Panc1 (cell line): ENCODE measurements around the gene WNK3. TPM values are rescaled to one million over a fixed set of nuclear protein-coding genes. Genes with fewer than 3 reads are reported as not detected.

Source experiments
- ATAC-seq: fragments of 200-7000 bp; cut with Tn5 transposase; 2 replicates; pipeline ENCODE4 v1.9.1; 2020; ENCODE audit warnings: mild to moderate bottlenecking, moderate library complexity
- BruUV-seq: library from RNA; stranded (reverse); fragments of 400-500 nt; replicated peaks from 2 replicates; lab custom pipeline; 2021; lab: Mats Ljungman, UMichigan
- CTCF ChIA-PET: fragments of 300-600 bp; sonication (Branson Sonifier 250); formaldehyde crosslinking; loops from one replicate; lab custom pipeline; 2022; ENCODE audit warnings: antibody characterized with exemption; lab: Charles Lee
- POLR2A ChIA-PET: fragments of 300-600 bp; sonication (Branson Sonifier 250); formaldehyde crosslinking; loops from one replicate; lab custom pipeline; 2022; ENCODE audit warnings: antibody characterized with exemption; lab: Charles Lee
- DNase-seq: peaks from one replicate; pipeline ENCODE4 v3.0.0-alpha.2; 2010; ENCODE audit warnings: low read depth, low spot score
- H3K27ac ChIP-seq: 2 replicates; pipeline ENCODE4 v1.5.1; 2011; ENCODE audit warnings: mild to moderate bottlenecking, low read length, inconsistent platforms
- H3K27me3 ChIP-seq: fragments of 200-500 bp; sonication (Bioruptor generic); 2 replicates; pipeline ENCODE4 v1.6.0; 2014; ENCODE audit warnings: low read length, inconsistent platforms; ENCODE audit not compliant: control insufficient read depth, insufficient read depth
- H3K36me3 ChIP-seq: fragments of 200-500 bp; sonication (Bioruptor generic); 2 replicates; pipeline ENCODE4 v1.5.1; 2014; ENCODE audit warnings: inconsistent platforms, mild to moderate bottlenecking, low read length, moderate library complexity; ENCODE audit not compliant: control insufficient read depth, insufficient read depth
- H3K4me1 ChIP-seq: 2 replicates; pipeline ENCODE4 v1.5.1; 2011; ENCODE audit warnings: inconsistent platforms, mild to moderate bottlenecking, low read length, moderate library complexity; ENCODE audit not compliant: control insufficient read depth, insufficient read depth
- H3K4me3 ChIP-seq, 2 experiments: 2 replicates each; pipeline ENCODE4 v1.5.1; 2011 to 2012; ENCODE audit warnings: low read depth in 2 of 2, low read length in 2 of 2, mild to moderate bottlenecking in 2 of 2, inconsistent platforms in 1 of 2, moderate library complexity in 1 of 2
- H3K9me3 ChIP-seq: fragments of 200-500 bp; sonication (Bioruptor generic); 2 replicates; pipeline ENCODE4 v1.5.1; 2014; ENCODE audit warnings: low read depth, mild to moderate bottlenecking, inconsistent platforms, low read length, moderate library complexity; ENCODE audit not compliant: control insufficient read depth, insufficient read depth
- CTCF ChIP-seq: fragments of 450-650 bp; IDR thresholded peaks from 2 replicates; pipeline ENCODE4 v1.5.1; 2017; ENCODE audit warnings: mild to moderate bottlenecking
- POLR2AphosphoS5 ChIP-seq: IDR thresholded peaks from 2 replicates; pipeline ENCODE4 v1.6.1; 2012; ENCODE audit warnings: mild to moderate bottlenecking, low read depth, low read length, moderate library complexity
- REST ChIP-seq, 2 experiments: IDR thresholded peaks; 2 replicates each; pipeline ENCODE4 v1.6.1; 2011 to 2012; ENCODE audit warnings: low read depth in 2 of 2, control low read depth in 1 of 2, low read length in 1 of 2, mild to moderate bottlenecking in 1 of 2, moderate library complexity in 1 of 2; ENCODE audit not compliant: insufficient read depth in 1 of 2
- SIN3A ChIP-seq: IDR thresholded peaks from 2 replicates; pipeline ENCODE4 v1.6.1; 2012; ENCODE audit warnings: low read depth, mild to moderate bottlenecking, low read length, moderate library complexity, borderline replicate concordance; ENCODE audit not compliant: insufficient read depth
- TCF7L2 ChIP-seq: IDR thresholded peaks from 2 replicates; pipeline ENCODE4 v1.6.1; 2011; ENCODE audit warnings: mild to moderate bottlenecking, low read depth, low read length, inconsistent platforms
- in situ Hi-C: cut with HindIII; loops from 2 replicates; pipeline ENCODE4 v1.10.0; 2016; ENCODE audit warnings: low sequenced_read_pairs, low pct_unique_long_range_greater_than_20kb
- intact Hi-C: fragments of 100-400 bp; cut with micrococcal nuclease; formaldehyde crosslinking; loops from one replicate; pipeline ENCODE4 v1.10.0; 2022; ENCODE audit not compliant: unreplicated experiment
- total RNA-seq: library from RNA; stranded (reverse); gene quantifications from one replicate; pipeline ENCODE4 v1.2.1, GENCODE V29; 2021; ENCODE audit not compliant: unreplicated experiment

The WNK3 gene
- total RNA-seq, 1 experiment from 2014 or later = not detected

- ATAC-seq (no peak), DNase-seq (no peak)
- TF ChIP-seq TCF7L2 = no peak
- TF ChIP-seq REST (IDR thresholded peaks at IDR 0.05; ENCODE audit: insufficient read depth in 1 of 2, low read depth in 2 of 2, low read length in 1 of 2) = no peak
- no peak for TF ChIP-seq POLR2AphosphoS5
- TF ChIP-seq CTCF = no peak
- TF ChIP-seq SIN3A = no peak
- Histone ChIP-seq H3K27ac (no peak overlapping the region), H3K36me3 (no peaks in the 10 kb centered on the region), H3K9me3 (no peaks in the 10 kb centered on the region), H3K27me3 (no peaks in the 10 kb centered on the region), H3K4me1 (no peaks in the 10 kb centered on the region), H3K4me3 (no peak overlapping the region)
- POLR2A ChIA-PET = interaction anchor here (0.6 kb wide), 1 partner anchor 73 kb away, joined by 5 read pairs; no protein-coding TSS in a partner anchor
- no TSS peak for BruUV-seq
- CTCF ChIA-PET = no interaction called here
- in situ Hi-C loops = no loop called here
- intact Hi-C loops = no loop called here
Measured at GRCh38 chrX:54301516-54301915, 56.3 kb downstream of the WNK3 start.

GRCh38 chrX:54294306-54294705, 63.5 kb downstream of the WNK3 start:
- Histone ChIP-seq H3K27me3 (peaks cover 23% of the 10 kb centered on the region), H3K27ac (no peak overlapping the region), H3K4me3 (no peak overlapping the region), H3K4me1 (no peaks in the 10 kb centered on the region), H3K36me3 (no peaks in the 10 kb centered on the region), H3K9me3 (no peaks in the 10 kb centered on the region)
- in situ Hi-C loops = no loop called here
- no peak for DNase-seq
- ChIA-PET CTCF (interaction anchor here (0.7 kb wide), 1 partner anchor 34 kb away, joined by 4 read pairs; no protein-coding TSS in a partner anchor), POLR2A (no interaction called here)
- TF ChIP-seq REST (IDR thresholded peaks at IDR 0.05; ENCODE audit: insufficient read depth in 1 of 2, low read depth in 2 of 2, low read length in 1 of 2) = no peak
- TF ChIP-seq SIN3A = no peak
- TF ChIP-seq CTCF = no peak
- TF ChIP-seq POLR2AphosphoS5 = no peak
- TF ChIP-seq TCF7L2 = no peak
- intact Hi-C loops = no loop called here
- no TSS peak for BruUV-seq
- no peak for ATAC-seq
